Muscle of arm (tissue), 14 donors: ENCODE measurements around the gene C4orf36. TPM values are rescaled to one million over a fixed set of nuclear protein-coding genes. Genes with fewer than 3 reads are reported as not detected.

ENCODE experiments used
- DNase-seq: peaks from one replicate; pipeline ENCODE4 v3.0.0-alpha.2; 2013
- long read RNA-seq, 11 donors: transcript quantifications; one replicate each; lab custom pipeline, GENCODE V29; 2026
- polyA plus RNA-seq, 12 donors: library from polyadenylated mRNA; unstranded; fragments of 120-200 nt; gene quantifications; one replicate each; pipeline ENCODE4 v1.2.1, GENCODE V29; 2013; ENCODE audit not compliant: insufficient read length in 12 of 12

C4orf36 gene
- polyA plus RNA-seq, result under 1 TPM in 4 of 12 donors, not detected in 8; 0.22 to 0.91 (median 0.30) TPM
- long read RNA-seq, donor 1, result 0 reads
- long read RNA-seq, donor 2, result 0 reads
- long read RNA-seq, donor 3, partial matches to known transcripts, result 0 of 1 reads
- long read RNA-seq, donor 3, other reads (novel, unspliced or antisense), result 0 of 1 reads
- long read RNA-seq, donor 4, result 0 reads
- long read RNA-seq, donor 5, result 0 reads
- long read RNA-seq, donor 6, result 0 reads
- long read RNA-seq, donor 7, result 0 reads
- long read RNA-seq, donor 8, result 0 reads
- long read RNA-seq, donor 9, result 0 reads
- long read RNA-seq, donor 10, partial matches to known transcripts, result 0 of 1 reads
- long read RNA-seq, donor 10, other reads (novel, unspliced or antisense), result 0 of 1 reads
- long read RNA-seq, donor 11, result 0 reads

DNA sequence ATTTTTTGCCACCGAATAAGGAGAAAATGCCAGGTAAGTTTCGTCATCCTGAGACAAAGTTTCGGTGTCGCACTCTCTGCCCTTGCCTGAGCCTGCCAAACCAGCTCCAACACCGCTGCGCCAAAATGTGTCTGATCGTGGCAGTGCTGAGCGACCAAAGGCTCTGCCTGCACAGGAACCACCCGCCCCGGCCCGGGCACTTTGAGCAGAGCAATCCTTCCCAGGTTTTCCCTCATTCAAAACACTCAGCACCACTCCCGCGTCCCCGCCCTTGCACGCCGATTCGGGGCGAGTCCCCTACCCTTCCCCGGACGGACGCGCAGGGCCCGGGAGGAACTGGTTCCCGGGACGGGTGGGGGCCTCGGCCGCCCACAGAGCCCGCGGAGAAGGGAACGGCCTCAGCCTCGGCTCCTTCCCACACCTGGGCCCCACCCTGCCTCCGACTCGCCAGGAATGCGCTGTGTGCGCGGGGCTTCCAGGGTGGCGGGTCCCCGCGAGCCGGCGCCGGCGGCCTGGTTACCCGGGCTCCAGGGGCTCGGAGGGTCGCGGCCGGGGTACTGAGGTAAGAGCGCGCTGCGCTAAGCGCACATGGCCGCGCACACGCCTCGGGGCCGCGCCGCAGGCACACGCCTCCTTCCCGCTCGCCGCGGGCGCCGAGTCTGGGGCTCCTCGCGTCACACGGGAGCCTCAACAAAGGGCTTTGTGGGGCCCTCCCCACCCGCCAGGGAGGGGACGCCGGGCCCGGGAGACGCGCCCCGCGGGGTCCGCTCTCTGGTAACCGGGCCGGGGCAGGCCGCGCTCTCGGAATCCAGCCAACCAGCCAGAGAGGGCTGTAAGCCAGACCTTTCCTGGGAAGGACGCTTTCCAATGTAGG is at the start of gene C4orf36:
C4orf36 (minus strand) TSS at position 661 of the 874 bp plus-strand sequence. CDS start 902 bp downstream, outside the sequence.
- peak; percentile 48 for DNase-seq

DNA sequence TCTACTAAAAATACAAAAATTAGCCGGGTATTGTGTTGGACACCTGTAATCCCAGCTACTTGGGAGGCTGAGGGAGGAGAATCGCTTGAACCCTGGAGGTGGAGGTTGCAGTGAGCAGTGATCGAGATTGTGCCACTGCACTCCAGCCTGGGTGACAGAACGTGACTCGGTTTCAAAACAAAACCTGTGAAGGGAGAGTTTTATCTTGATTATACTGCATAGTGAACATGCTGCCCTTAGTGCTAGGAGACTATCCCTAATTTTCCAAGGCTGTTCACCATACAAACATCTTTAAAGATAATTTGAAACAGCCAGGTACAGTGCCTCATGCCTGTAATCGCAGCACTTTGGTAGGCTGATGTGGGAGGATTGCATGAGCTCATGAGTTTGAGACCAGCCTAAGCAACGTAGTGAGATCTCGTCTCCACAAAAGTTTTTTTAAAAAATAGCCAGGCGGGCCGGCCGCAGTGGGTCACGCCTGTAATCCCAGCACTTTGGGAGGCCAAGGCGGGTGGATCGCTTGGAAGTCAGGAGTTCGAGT is 48.8 kb upstream of the C4orf36 start:
- no peak for DNase-seq

GRCh38 chr4:86939729-86940575 is 47.7 kb upstream of the C4orf36 start:
- DNase-seq, result no peak

DNA sequence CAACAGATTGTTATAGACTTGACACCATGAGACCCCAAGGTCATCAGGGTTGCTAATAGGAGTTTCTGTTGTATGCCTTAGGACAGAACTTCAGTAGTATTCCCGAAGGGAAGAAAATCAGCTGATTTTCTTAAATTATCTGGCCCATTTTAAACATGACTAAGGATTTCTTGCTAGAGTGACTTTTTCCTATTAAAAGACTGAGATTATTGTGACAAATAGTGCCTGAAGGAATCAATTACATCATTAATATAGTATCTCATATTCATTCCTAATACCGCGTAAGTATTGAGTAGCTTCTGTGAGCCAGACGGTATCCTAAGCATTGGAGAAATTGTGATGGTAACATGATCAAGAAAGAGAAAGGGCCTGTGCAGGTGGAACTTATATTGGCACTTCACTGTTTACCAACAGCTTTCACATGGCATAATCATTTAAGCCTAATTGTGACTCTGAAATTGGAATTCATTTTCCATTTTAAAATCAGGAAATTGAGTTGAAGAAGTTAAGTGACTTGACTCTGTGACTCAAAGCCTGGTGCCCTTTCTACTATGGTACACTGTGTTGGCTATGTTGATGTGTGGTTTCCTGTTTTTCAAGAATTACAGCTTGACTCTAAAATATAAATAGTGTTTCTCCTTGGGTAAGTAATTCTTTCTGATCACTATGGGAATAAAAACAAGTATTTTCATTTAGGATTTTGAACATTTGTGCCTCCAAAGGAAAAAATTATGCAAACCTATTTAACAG is 46.7 kb upstream of the C4orf36 start:
- no peak for DNase-seq

DNA sequence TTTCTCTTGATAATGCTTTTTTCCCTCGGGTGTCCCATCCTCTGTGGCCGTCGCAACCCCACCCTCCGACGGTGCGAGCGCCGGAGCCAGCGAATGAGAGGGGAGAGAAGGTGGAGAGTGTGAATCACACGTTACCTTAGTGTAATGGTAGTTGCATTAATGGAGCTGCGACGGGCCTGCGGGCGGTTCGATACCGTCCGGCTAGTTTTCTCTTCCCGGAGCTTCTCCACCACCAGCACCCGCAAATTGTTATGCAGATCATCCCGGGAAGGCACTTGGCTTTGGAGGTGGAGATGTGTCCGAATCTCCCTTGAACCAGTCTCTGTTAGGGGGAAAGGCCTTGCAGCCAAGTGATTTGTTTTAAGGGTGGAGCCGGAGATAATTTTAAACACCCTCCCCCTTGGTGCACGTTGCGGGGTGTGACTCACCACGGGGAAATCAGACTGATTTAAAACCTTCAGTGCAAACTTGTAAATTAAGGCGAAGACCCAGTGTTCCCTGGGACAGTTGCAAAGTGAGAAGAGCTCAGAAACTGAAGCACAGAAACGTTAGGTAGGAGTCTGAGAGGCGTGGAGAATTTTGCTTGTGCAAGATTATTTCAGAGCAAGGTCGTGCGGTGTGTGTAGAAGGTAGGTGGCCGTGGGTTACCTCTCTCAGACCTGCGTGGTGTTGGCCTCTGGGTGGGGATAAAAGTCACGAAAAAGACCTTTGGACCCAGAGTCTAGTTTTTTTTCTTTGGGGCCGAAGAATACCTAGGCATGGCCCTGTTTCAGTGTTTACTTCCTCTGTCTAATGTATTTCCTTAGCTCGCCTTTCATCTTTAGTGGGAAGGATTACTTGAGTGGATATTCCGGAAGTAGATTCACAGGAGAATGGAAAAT is 43.9 kb upstream of the C4orf36 start:
- peak; percentile 23 for DNase-seq

GRCh38 chr4:86935566-86935852 is 43.3 kb upstream of the C4orf36 start:
- DNase-seq, result no peak

GRCh38 chr4:86934771-86935565 is 42.7 kb upstream of the C4orf36 start, which contains the start of gene AFF1:
Gene AFF1, plus strand, starts transcription at chr4:86935011. Its CDS starts 13,523 bp downstream, at chr4:86948534.
- DNase-seq, result peak; percentile 83

- peak; percentile 17 for DNase-seq
Observed at GRCh38 chr4:86934147-86934770, 42.0 kb upstream of the C4orf36 start.

GRCh38 chr4:86928400-86929255 is 36.4 kb upstream of the C4orf36 start:
- no peak for DNase-seq

GRCh38 chr4:86927843-86928395 is 35.7 kb upstream of the C4orf36 start:
- DNase-seq, result no peak

GRCh38 chr4:86926435-86927086 is 34.3 kb upstream of the C4orf36 start:
- no peak for DNase-seq

- no peak for DNase-seq
Observed at GRCh38 chr4:86924811-86925210, 32.6 kb upstream of the C4orf36 start.

- no peak for DNase-seq
Observed at GRCh38 chr4:86921608-86922252, 29.5 kb upstream of the C4orf36 start.

- DNase-seq, result no peak
Observed at GRCh38 chr4:86919561-86920223, 27.5 kb upstream of the C4orf36 start.

DNA sequence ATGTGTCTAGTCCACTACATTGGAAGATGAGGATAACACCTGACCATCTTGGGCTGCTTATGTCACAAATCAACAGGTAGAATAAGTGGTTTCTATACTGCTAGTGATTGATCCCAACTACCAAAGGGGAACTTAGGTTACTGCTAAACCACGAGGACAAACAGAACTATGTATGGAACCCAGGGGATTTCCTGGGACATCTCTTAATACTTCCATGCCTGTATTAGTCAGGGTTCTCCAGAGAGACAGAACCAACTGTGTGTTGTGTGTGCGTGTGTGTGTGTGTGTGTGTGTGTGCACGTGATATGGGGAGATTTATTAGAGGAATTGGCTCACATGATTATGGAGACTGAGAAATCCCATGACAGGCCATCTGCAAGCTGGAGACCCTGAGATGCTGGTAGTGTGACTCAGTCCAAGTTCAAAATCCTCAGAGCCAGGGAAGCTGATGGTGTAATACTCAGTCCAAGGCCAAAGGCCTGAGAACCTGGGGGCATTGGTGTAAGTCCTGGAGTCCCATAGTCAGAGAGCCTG is 26.4 kb upstream of the C4orf36 start:
- DNase-seq, result no peak
